ENCODE measurements around the gene RNASE3.

GRCh38 chr14:20873370-20874177 lies 17.6 kb upstream of the RNASE3 start:
- peak; percentile 9 to 79 (median 44) for TF ChIP-seq CTCF (IDR thresholded peaks at IDR 0.05)
- TF ChIP-seq POLR2AphosphoS5 (IDR thresholded peaks at IDR 0.05), result no peak
- no peak for TF ChIP-seq POLR2A (IDR thresholded peaks at IDR 0.05)

Measured in gastroesophageal sphincter (tissue), 3 donors.